Measurements from ENCODE around the gene ATP6V1F.

Gene ATP6V1F

DNA sequence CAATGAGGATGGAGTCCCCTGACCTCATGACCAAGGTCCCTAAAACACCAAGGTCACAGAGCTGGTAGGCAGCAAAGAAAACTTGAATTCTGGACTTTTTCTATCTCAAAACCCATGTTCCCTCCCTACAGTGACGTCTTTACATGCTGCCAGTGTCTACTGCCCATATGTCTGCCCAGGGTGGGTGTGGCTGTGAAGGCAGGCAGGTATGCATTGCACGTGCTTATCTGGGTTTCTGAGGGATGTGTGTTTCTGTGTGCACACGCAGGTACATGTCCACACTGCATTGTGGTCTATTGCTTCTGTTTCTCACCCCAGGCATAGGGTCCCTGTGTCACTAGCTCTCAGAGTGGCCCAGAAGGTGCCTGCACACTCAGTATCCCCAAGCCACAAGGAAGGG is 13.5 kb downstream of the ATP6V1F start:
- TF ChIP-seq, protein P1, sequence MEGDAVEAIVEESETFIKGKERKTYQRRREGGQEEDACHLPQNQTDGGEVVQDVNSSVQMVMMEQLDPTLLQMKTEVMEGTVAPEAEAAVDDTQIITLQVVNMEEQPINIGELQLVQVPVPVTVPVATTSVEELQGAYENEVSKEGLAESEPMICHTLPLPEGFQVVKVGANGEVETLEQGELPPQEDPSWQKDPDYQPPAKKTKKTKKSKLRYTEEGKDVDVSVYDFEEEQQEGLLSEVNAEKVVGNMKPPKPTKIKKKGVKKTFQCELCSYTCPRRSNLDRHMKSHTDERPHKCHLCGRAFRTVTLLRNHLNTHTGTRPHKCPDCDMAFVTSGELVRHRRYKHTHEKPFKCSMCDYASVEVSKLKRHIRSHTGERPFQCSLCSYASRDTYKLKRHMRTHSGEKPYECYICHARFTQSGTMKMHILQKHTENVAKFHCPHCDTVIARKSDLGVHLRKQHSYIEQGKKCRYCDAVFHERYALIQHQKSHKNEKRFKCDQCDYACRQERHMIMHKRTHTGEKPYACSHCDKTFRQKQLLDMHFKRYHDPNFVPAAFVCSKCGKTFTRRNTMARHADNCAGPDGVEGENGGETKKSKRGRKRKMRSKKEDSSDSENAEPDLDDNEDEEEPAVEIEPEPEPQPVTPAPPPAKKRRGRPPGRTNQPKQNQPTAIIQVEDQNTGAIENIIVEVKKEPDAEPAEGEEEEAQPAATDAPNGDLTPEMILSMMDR (IDR thresholded peaks at IDR 0.05; ENCODE audit: low read depth, low read length, poor library complexity, severe bottlenecking): no peak
- TF ChIP-seq EZH2phosphoT487 (IDR thresholded peaks at IDR 0.05; ENCODE audit: borderline replicate concordance, low read length): no peak
- no peak overlapping the region for H3K27ac ChIP-seq (ENCODE audit: low read depth, low read length)
- H3K9me3 ChIP-seq (ENCODE audit: control insufficient read depth, insufficient read depth, low read length): no peaks in the 10 kb centered on the region
- H3F3A ChIP-seq (ENCODE audit: control insufficient read depth, insufficient read depth): peaks cover 9% of the 10 kb centered on the region
- H3K4me1 ChIP-seq (ENCODE audit: control insufficient read depth, low read length): peaks cover 10% of the 10 kb centered on the region
- no peaks in the 10 kb centered on the region for H3K27me3 ChIP-seq (ENCODE audit: control insufficient read depth, low read length)
- no peak overlapping the region for H3K4me2 ChIP-seq (ENCODE audit: low read length)
- 0 out of 2 replicates have a peak, but pooled peaks cover 5% of the 10 kb centered on the region for H4K20me1 ChIP-seq (ENCODE audit: control insufficient read depth, insufficient read depth, low read depth, low read length)
- H3K4me3 ChIP-seq (ENCODE audit: low read length): no peak overlapping the region
- no peaks in the 10 kb centered on the region for H3K36me3 ChIP-seq (ENCODE audit: control insufficient read depth, low read length)
- no peaks in the 10 kb centered on the region for H3K79me2 ChIP-seq (ENCODE audit: control insufficient read depth, low read length)
- no peaks in the 10 kb centered on the region for H3K9me2 ChIP-seq (replicated peaks; ENCODE audit: control insufficient read depth, low read length)

DNA sequence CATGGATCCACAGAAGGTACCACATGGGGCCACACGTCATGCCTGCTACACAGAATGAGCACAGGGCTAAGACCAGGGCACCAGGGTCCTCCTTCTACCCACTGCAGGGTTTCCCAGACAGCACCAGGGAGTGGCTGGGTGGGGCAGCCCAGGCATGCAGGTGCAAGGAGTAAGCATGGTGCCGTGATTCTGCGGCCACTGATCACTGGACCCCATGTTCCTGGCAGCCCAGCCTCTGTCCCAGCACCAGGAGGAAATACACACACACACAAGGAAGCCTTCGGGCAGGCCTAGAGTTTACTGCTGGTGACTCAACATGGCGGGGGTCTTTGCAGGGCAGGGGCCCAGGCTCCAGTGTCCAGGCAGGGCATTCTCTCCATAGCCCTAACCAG is 13.9 kb downstream of the ATP6V1F start:
- H3F3A ChIP-seq (ENCODE audit: control insufficient read depth, insufficient read depth): peaks cover 5% of the 10 kb centered on the region
- no peaks in the 10 kb centered on the region for H3K79me2 ChIP-seq (ENCODE audit: control insufficient read depth, low read length)
- no peaks in the 10 kb centered on the region for H3K9me3 ChIP-seq (ENCODE audit: control insufficient read depth, insufficient read depth, low read length)
- H4K20me1 ChIP-seq (ENCODE audit: control insufficient read depth, insufficient read depth, low read depth, low read length): 0 out of 2 replicates have a peak, but pooled peaks cover 5% of the 10 kb centered on the region
- H3K9me2 ChIP-seq (replicated peaks; ENCODE audit: control insufficient read depth, low read length): no peaks in the 10 kb centered on the region
- no peaks in the 10 kb centered on the region for H3K36me3 ChIP-seq (ENCODE audit: control insufficient read depth, low read length)
- TF ChIP-seq, protein P1 (IDR thresholded peaks at IDR 0.05; ENCODE audit: low read depth, low read length, poor library complexity, severe bottlenecking): no peak
- TF ChIP-seq EZH2phosphoT487 (IDR thresholded peaks at IDR 0.05; ENCODE audit: borderline replicate concordance, low read length): no peak
- H3K27ac ChIP-seq (ENCODE audit: low read depth, low read length): no peak overlapping the region
- no peak overlapping the region for H3K4me2 ChIP-seq (ENCODE audit: low read length)
- peaks cover 6% of the 10 kb centered on the region for H3K4me1 ChIP-seq (ENCODE audit: control insufficient read depth, low read length)
- no peak overlapping the region for H3K4me3 ChIP-seq (ENCODE audit: low read length)
- H3K27me3 ChIP-seq (ENCODE audit: control insufficient read depth, low read length): no peaks in the 10 kb centered on the region

DNA sequence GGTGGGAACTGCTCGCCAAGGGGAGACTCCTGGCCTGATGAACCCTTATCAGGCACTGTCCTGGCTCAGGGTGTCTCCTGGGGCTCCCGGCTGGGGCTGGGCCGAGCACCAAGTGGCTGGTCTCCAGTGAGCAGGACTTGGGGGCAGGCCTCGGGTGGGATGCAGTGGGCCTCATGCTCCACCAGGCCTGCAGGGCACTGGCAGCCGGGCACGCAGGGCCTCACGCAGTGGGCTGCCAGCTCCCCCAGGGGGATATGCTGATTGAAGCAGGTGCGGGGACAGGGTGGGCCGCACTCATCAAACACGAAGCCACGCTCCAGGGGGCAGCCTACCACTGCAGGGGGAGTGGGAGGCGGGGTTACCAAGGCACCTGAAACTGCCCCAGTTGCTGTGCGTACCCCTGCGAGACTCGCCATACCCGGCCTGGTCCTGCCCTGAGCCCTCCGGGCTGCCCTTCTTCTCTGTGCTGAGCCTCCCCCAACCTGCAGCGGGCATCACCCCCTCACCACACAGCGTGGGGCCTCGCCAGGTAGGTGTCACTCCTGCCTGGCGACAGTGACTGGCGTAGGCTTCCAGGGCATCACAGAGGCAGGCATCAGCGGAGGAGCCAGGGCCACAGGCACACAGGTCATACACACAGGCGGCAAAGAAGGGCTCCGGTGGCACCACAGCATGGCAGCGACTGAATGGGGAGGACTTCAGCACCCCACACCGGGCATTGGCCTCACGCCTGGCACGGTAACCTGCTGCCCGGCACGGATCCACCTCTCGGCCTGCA is 14.5 kb downstream of the ATP6V1F start:
- Histone ChIP-seq H3K9me2 (replicated peaks; ENCODE audit: control insufficient read depth, low read length) (no peaks in the 10 kb centered on the region), H3K4me1 (ENCODE audit: control insufficient read depth, low read length) (no peaks in the 10 kb centered on the region), H3K4me3 (ENCODE audit: low read length) (no peak overlapping the region), H4K20me1 (ENCODE audit: control insufficient read depth, insufficient read depth, low read depth, low read length) (0 out of 2 replicates have a peak, but pooled peaks cover 2% of the 10 kb centered on the region), H3K4me2 (ENCODE audit: low read length) (no peak overlapping the region), H3K9me3 (ENCODE audit: control insufficient read depth, insufficient read depth, low read length) (no peaks in the 10 kb centered on the region), H3F3A (ENCODE audit: control insufficient read depth, insufficient read depth) (no peaks in the 10 kb centered on the region), H3K79me2 (ENCODE audit: control insufficient read depth, low read length) (no peaks in the 10 kb centered on the region), H3K27me3 (ENCODE audit: control insufficient read depth, low read length) (no peaks in the 10 kb centered on the region), H3K36me3 (ENCODE audit: control insufficient read depth, low read length) (no peaks in the 10 kb centered on the region), H3K27ac (ENCODE audit: low read depth, low read length) (no peak overlapping the region)
- TF ChIP-seq, protein P1 (IDR thresholded peaks at IDR 0.05; ENCODE audit: low read depth, low read length, poor library complexity, severe bottlenecking): no peak
- TF ChIP-seq EZH2phosphoT487 (IDR thresholded peaks at IDR 0.05; ENCODE audit: borderline replicate concordance, low read length): no peak
